Adrenal gland (tissue), 12 donors: ENCODE data around the gene TLE3. TPM values are rescaled to one million over a fixed set of nuclear protein-coding genes. Genes with fewer than 3 reads are reported as not detected.

Experiments
- DNase-seq, 7 donors: peaks; one replicate each; pipeline ENCODE4 v3.0.0-alpha.2; 2019 to 2020
- H3K27ac ChIP-seq, 5 donors: fragments of 200-600 bp; sonication (generic) in 4 of 5; 1 replicate in 3 of 5; 2 replicates in 2 of 5; pipeline versions ENCODE4 v1.5.1 to v1.8.0; 2016 to 2020; ENCODE audit warnings: mild to moderate bottlenecking in 1 of 5
- H3K27me3 ChIP-seq: fragments of 200-600 bp; 2 replicates; pipeline ENCODE4 v1.8.0; 2021
- H3K36me3 ChIP-seq, 2 donors: fragments of 200-600 bp; replicated peaks in 1 of 2; 1 replicate in 1 of 2; 2 replicates in 1 of 2; pipeline versions ENCODE4 v1.5.1 to v1.8.0; 2018 to 2022
- H3K4me1 ChIP-seq, 2 donors: fragments of 200-600 bp; replicated peaks in 1 of 2; 1 replicate in 1 of 2; 2 replicates in 1 of 2; pipeline versions ENCODE4 v1.5.1 to v1.8.0; 2018 to 2021
- H3K4me3 ChIP-seq, 4 donors: fragments of 200-600 bp; sonication (generic) in 3 of 4; one replicate each; pipeline ENCODE4 v1.5.1; 2016 to 2018
- H3K9me3 ChIP-seq, 3 donors: fragments of 200-600 bp; sonication (generic) in 1 of 3; replicated peaks in 1 of 3; 1 replicate in 2 of 3; 2 replicates in 1 of 3; pipeline versions ENCODE4 v1.5.1 to v1.8.0; 2016 to 2021
- POLR2A ChIP-seq, 2 donors: fragments of 450-650 bp; IDR thresholded peaks; one replicate each; pipeline ENCODE4 v1.6.1; 2017; ENCODE audit warnings: antibody characterized with exemption in 2 of 2, mild to moderate bottlenecking in 2 of 2, moderate library complexity in 1 of 2
- WGBS, 4 donors: extraction: QIAGEN DNeasy Blood & Tissue Kit in 2 of 4; methylation state at CpG; one replicate each; pipeline versions ENCODE4 v1.1.5 to v1.1.7; 2013 to 2017; 5-methylcytosine and 5-hydroxymethylcytosine counted together
- intact Hi-C, 2 donors: fragments of 100-400 bp; cut with DNase I; formaldehyde crosslinking; loops; one replicate each; pipeline versions ENCODE4 v1.14.1 to v1.15.0; 2022 to 2023
- polyA plus RNA-seq, 3 donors: library from polyadenylated mRNA; stranded (reverse); fragments of 200-250 nt in 2 of 3; fragments of 350-450 nt in 1 of 3; fragmentation: Illumina TruSeq in 1 of 3; extraction: RNeasy Lipid Tissue Mini Kit (QIAGEN cat#74804) in 1 of 3; gene quantifications; one replicate each; pipeline ENCODE4 v1.2.3, GENCODE V29; 2013 to 2014
- total RNA-seq, 9 donors: library from RNA; depleted of rRNA in 4 of 9; stranded (reverse); fragments of >200 nt in 4 of 9; fragments of 120-200 nt in 1 of 9; fragmentation: NEBNext Ultra II Directional in 1 of 9; extraction: Animal tissue kit (Norgen Biotek cat#: 25700) in 1 of 9; gene quantifications; one replicate each; pipeline versions ENCODE4 v1.1.0 to v1.2.4, GENCODE V29; 2013 to 2023
- TF ChIP-seq, protein P1 (sequence below), 6 experiments: fragments of 450-650 bp in 4 of 6; fragments of 200-600 bp in 2 of 6; sonication (generic) in 1 of 6; IDR thresholded peaks; 1 replicate in 5 of 6; 2 replicates in 1 of 6; pipeline versions ENCODE4 v1.5.1 to v1.8.0; 2016 to 2021; ENCODE audit warnings: antibody characterized with exemption in 6 of 6, mild to moderate bottlenecking in 2 of 6, moderate library complexity in 1 of 6
- donor health status: healthy with polysubstance abuse.
- donor health status: Bipolar disorder and iron deficiency.
- donor health status: DM: yes; HTN: yes; CAD: no.
- donor health status: DM: no; HTN: no; CAD: no.
- donor health status: DM: no; HTN: no; CAD: no.
- donor health status: DM: yes; HTN: yes; CAD: no.

Gene TLE3
- total and polyA plus RNA-seq, 12 donors, result 1.6 to 73.3 (median 28.1) TPM

DNA sequence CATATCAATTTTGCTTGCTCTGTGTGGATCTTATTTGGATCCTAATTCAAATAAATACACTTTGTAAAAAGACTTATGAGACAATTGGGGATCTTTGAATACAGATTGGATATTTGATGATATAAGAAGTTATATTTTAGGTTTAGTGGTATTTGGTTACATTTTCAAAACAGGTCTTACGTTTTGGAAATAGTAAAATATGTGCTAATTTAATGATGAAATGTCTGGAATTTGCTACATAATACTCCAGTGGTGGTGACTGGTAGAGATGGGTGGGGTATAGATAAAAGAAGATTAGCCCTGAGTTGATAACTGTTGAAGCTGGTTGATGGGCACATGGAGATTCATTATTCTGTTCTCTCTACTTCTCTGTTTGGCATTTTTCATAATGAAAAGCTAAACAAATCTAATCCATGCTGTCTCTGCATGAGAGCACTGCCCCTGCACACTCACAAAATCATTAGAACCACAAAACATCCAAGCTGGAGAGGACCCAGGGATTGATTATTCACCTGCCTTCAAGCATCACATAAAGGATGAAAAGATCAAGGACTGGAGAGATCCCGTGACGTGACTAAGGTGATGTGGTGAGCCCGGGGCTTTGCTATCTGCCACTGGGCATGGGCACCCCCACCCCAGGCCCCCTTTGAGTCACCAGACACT is 58.9 kb downstream of the TLE3 start:
- no peak overlapping the region for H3K27ac ChIP-seq
- H3K9me3 ChIP-seq, result no peaks in the 10 kb centered on the region
- no peak for DNase-seq
- intact Hi-C loops, result no loop called here
- WGBS, 4 donors, result 37 to 58% (median 52%) methylated on average over 4 of the region's 4 CpGs
- TF ChIP-seq, protein P1, sequence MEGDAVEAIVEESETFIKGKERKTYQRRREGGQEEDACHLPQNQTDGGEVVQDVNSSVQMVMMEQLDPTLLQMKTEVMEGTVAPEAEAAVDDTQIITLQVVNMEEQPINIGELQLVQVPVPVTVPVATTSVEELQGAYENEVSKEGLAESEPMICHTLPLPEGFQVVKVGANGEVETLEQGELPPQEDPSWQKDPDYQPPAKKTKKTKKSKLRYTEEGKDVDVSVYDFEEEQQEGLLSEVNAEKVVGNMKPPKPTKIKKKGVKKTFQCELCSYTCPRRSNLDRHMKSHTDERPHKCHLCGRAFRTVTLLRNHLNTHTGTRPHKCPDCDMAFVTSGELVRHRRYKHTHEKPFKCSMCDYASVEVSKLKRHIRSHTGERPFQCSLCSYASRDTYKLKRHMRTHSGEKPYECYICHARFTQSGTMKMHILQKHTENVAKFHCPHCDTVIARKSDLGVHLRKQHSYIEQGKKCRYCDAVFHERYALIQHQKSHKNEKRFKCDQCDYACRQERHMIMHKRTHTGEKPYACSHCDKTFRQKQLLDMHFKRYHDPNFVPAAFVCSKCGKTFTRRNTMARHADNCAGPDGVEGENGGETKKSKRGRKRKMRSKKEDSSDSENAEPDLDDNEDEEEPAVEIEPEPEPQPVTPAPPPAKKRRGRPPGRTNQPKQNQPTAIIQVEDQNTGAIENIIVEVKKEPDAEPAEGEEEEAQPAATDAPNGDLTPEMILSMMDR (IDR thresholded peaks at IDR 0.05), result no peak
- TF ChIP-seq POLR2A (IDR thresholded peaks at IDR 0.05), result no peak
- no peak overlapping the region for H3K4me3 ChIP-seq
- no peaks in the 10 kb centered on the region for H3K36me3 ChIP-seq
- H3K27me3 ChIP-seq, result no peaks in the 10 kb centered on the region
- no peaks in the 10 kb centered on the region for H3K4me1 ChIP-seq

DNA sequence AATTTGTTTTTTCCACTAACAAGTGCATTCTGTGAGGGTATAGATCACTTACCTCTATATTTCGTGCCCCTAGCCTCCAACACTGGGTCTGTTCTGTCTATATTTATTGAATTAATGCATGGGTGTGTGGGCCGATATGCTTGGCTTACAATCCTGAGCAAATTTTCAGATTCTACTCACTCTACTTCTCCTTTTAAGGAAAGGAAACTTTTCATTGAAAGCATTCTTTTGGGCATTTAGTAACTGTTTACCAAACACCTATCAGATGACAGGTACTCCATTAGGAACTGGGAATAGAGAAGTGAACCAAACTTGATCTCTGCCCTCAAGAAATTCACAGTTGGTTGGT is 60.5 kb downstream of the TLE3 start:
- TF ChIP-seq, protein P1 (IDR thresholded peaks at IDR 0.05), result no peak
- TF ChIP-seq POLR2A (IDR thresholded peaks at IDR 0.05), result no peak
- Histone ChIP-seq H3K4me1 (peaks cover 5 to 6% of the 10 kb centered on the region in 2 donors), H3K27me3 (peaks cover 10% of the 10 kb centered on the region), H3K36me3 (no peaks in the 10 kb centered on the region), H3K4me3 (no peak overlapping the region), H3K9me3 (no peaks in the 10 kb centered on the region), H3K27ac (no peak overlapping the region)
- WGBS, 4 donors, result 79 to 85% (median 81%) methylated on average over 2 of the region's 2 CpGs
- DNase-seq, result no peak
- intact Hi-C loops, result no loop called here

DNA sequence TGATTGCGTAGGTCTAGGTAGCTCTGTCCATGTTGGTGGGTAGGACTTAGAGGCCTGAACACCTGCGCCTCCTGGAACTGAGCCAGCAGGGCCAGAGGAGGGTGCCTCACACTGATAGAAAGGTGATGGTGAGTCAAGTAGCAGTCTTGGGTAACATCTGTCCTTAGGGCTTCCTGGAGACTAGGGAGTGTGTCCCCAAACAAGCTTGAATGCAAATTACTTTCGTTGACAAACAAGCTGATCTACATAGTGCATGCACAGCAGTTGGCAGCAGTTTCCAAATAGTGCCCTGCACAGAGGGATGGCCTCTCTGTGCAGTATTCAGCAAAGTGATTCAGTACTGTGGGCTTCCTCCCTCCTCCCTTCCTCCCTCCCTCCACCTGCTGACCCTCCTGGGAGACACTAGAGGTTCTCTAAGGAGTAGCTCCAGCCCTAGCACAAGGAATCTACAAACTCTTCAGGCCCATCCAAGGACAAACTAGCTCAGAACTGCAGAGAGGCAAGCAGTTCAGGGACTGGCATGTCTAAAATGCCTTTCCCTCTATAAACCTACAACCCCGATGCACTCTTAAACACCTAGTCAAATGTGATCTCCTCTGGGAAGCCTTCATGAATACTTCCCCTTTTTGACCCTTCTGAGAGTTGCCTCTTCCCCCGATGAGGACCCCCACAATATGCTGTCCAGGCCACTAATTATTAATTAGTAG is 61.0 kb downstream of the TLE3 start:
- Histone ChIP-seq H3K27me3 (peaks cover 14% of the 10 kb centered on the region), H3K9me3 (no peaks in the 10 kb centered on the region), H3K36me3 (no peaks in the 10 kb centered on the region), H3K4me3 (no peak overlapping the region), H3K4me1 (peaks cover 5 to 6% of the 10 kb centered on the region in 2 donors), H3K27ac (no peak overlapping the region)
- intact Hi-C loops, result no loop called here
- WGBS, 4 donors, result 65 to 82% (median 78%) methylated on average over 5 of the region's 5 CpGs
- TF ChIP-seq, protein P1 (IDR thresholded peaks at IDR 0.05), result no peak
- no peak for TF ChIP-seq POLR2A (IDR thresholded peaks at IDR 0.05)
- DNase-seq, result no peak

DNA sequence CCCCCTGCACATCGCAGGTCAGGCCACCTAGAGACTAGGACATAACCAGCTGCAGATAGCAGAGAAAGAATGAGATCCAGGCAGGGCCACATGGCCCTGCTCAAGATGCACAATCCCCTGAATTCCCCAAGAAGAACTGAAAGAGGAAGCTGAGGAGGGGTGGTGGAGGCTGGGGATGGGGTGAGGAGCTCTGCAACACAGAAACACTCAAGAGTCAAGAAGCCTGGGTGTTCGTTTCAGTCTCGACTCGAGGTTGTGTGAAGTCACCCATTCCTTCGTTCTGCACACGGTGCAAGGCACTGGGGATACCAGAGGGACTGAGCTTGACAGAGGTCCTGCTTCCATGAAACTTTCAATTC is 62.0 kb downstream of the TLE3 start:
- no peak for TF ChIP-seq POLR2A (IDR thresholded peaks at IDR 0.05)
- TF ChIP-seq, protein P1 (IDR thresholded peaks at IDR 0.05), result no peak
- 71 to 86% (median 80%) methylated on average over 6 of the region's 6 CpGs for WGBS, 4 donors
- intact Hi-C loops, result no loop called here

More for the DNA sequence above, 62.0 kb downstream of the TLE3 start:
- Histone ChIP-seq H3K4me3 (no peak overlapping the region), H3K9me3 (no peaks in the 10 kb centered on the region), H3K27ac (no peak overlapping the region), H3K4me1 (peaks cover 5 to 6% of the 10 kb centered on the region in 2 donors), H3K27me3 (peaks cover 24% of the 10 kb centered on the region), H3K36me3 (no peaks in the 10 kb centered on the region)
- DNase-seq, result no peak
